ENCODE data around the gene SLC8A1. TPM values are rescaled to one million over a fixed set of nuclear protein-coding genes. Genes with fewer than 3 reads are reported as not detected.

The SLC8A1 gene
- total and polyA plus RNA-seq, 2 of the 13 experiments (the other 11 are each of a cell fraction or from before 2014, with no cell fraction given), result not detected

DNA sequence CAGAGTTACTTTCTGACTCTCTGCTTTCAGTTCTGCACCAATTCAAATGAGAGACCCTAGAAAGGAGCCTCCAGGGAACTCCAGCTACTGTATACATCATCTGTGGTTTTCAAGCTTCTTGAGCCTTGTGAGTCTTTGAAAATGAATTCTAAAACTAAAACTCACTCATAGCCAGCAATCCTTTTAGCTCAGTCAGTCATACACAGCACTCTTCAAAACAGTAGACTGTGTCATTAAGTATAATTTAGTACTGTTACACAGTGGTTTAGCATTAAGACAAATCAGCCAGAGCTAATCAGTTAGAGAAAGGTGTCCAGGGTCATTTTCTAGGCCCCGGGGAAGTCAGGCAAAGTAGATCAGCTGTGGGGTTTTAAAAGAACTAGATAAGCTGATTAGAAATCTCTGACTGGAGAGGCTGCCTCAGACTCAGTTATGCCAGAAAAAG is 350.7 kb downstream of the SLC8A1 start:
- Histone ChIP-seq H2AFZ (ENCODE audit: low read length) (no peak overlapping the region), H3K4me1 (ENCODE audit: insufficient read depth, low read length) (no peaks in the 10 kb centered on the region), H3K4me2 (ENCODE audit: low read depth, low read length) (no peak overlapping the region), H3K79me2 (ENCODE audit: insufficient read depth, low read length) (no peaks in the 10 kb centered on the region), H4K20me1 (ENCODE audit: insufficient read depth, low read length) (no peaks in the 10 kb centered on the region), H3K27ac (ENCODE audit: extremely low read length, insufficient read depth, low read length) (no peak overlapping the region), H3K9me3 (ENCODE audit: low read length) (no peaks in the 10 kb centered on the region), H3K9ac (ENCODE audit: insufficient read depth, low read depth, low read length) (no peak overlapping the region), H3K4me3 (replicated peaks in 1 of 3; ENCODE audit: insufficient read depth in 1 of 3, low read depth in 2 of 3, low read length in 3 of 3) (no peak overlapping the region), H3K36me3 (replicated peaks in 1 of 2; ENCODE audit: control insufficient read depth in 1 of 2, insufficient read depth in 2 of 2, low read length in 2 of 2) (no peaks in the 10 kb centered on the region), H3K27me3 (ENCODE audit: control insufficient read depth in 1 of 2, insufficient read depth in 2 of 2, low read length in 2 of 2) (no peaks in the 10 kb centered on the region)
- in situ Hi-C loops (cut with HindIII; ENCODE audit: extremely low pct_ligation_motif_present, low pct_unique_long_range_greater_than_20kb) (no loop called here), intact Hi-C loops (cut with micrococcal nuclease; ENCODE audit: unreplicated experiment) (no loop called here)
- no peak for DNase-seq (ENCODE audit: low spot score)
- no peak for FAIRE-seq
- ChIA-PET CTCF (ENCODE audit: low intra/inter-chr PET ratio, low total read pairs) (no interaction called here), POLR2A (no interaction called here)
- ATAC-seq, result no peak
- TF ChIP-seq POLR2G (IDR thresholded peaks at IDR 0.05; ENCODE audit: low read depth, low read length), result no peak
- TF ChIP-seq ATRX (CRISPR knock-in tag; IDR thresholded peaks at IDR 0.05; ENCODE audit: borderline replicate concordance), result no peak
- TF ChIP-seq, protein P1, sequence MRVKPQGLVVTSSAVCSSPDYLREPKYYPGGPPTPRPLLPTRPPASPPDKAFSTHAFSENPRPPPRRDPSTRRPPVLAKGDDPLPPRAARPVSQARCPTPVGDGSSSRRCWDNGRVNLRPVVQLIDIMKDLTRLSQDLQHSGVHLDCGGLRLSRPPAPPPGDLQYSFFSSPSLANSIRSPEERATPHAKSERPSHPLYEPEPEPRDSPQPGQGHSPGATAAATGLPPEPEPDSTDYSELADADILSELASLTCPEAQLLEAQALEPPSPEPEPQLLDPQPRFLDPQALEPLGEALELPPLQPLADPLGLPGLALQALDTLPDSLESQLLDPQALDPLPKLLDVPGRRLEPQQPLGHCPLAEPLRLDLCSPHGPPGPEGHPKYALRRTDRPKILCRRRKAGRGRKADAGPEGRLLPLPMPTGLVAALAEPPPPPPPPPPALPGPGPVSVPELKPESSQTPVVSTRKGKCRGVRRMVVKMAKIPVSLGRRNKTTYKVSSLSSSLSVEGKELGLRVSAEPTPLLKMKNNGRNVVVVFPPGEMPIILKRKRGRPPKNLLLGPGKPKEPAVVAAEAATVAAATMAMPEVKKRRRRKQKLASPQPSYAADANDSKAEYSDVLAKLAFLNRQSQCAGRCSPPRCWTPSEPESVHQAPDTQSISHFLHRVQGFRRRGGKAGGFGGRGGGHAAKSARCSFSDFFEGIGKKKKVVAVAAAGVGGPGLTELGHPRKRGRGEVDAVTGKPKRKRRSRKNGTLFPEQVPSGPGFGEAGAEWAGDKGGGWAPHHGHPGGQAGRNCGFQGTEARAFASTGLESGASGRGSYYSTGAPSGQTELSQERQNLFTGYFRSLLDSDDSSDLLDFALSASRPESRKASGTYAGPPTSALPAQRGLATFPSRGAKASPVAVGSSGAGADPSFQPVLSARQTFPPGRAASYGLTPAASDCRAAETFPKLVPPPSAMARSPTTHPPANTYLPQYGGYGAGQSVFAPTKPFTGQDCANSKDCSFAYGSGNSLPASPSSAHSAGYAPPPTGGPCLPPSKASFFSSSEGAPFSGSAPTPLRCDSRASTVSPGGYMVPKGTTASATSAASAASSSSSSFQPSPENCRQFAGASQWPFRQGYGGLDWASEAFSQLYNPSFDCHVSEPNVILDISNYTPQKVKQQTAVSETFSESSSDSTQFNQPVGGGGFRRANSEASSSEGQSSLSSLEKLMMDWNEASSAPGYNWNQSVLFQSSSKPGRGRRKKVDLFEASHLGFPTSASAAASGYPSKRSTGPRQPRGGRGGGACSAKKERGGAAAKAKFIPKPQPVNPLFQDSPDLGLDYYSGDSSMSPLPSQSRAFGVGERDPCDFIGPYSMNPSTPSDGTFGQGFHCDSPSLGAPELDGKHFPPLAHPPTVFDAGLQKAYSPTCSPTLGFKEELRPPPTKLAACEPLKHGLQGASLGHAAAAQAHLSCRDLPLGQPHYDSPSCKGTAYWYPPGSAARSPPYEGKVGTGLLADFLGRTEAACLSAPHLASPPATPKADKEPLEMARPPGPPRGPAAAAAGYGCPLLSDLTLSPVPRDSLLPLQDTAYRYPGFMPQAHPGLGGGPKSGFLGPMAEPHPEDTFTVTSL (CRISPR knock-in tag; IDR thresholded peaks at IDR 0.05; ENCODE audit: borderline replicate concordance), result no peak
- no peak for TF ChIP-seq RORA (CRISPR knock-in tag; IDR thresholded peaks at IDR 0.05)
- no peak for TF ChIP-seq ZNF891 (CRISPR knock-in tag; IDR thresholded peaks at IDR 0.05)
- no peak for TF ChIP-seq MTA1 (CRISPR knock-in tag; IDR thresholded peaks at IDR 0.05; ENCODE audit: borderline replicate concordance)
- WGBS (ENCODE audit: low lambda C conversion rate), result 0% methylated on average over 1 of the region's 1 CpG
- no TSS peak for BruUV-seq (replicated peaks)
